Hematopoietic multipotent progenitor cell (in vitro differentiated cells): ENCODE results near the gene LIMS2. TPM values are rescaled to one million over a fixed set of nuclear protein-coding genes. Genes with fewer than 3 reads are reported as not detected.

ENCODE experiments used
- DNase-seq, 3 donors: peaks; one replicate each; pipeline ENCODE4 v3.0.0-alpha.2; 2011 to 2015; ENCODE audit warnings: low read depth in 2 of 3, low spot score in 2 of 3
- total RNA-seq: library from RNA; depleted of rRNA; stranded (reverse); fragments of >200 nt; gene quantifications from one replicate; pipeline ENCODE4 v1.2.3, GENCODE V29; 2012

Gene LIMS2
- total RNA-seq, 1 donor, result 0.27 TPM

DNA sequence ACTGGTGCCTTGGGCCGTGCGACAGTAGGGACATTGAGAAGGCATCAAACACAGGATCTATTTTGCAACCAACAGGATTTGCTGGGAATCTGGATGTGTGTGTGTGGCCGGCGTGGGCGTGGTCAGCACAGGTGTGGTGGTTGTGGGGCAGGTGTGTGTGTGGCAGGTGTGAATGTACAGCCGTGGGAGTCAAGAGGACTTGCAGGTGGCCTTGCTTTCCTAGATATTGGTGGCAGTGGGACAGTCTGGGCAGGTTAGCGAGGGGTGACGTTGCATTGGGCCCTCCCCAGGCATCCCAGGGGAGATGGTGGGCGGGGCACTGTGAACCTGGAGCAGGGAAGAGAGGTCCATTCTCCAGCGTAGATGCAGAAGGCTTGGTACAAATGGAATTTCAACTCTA lies 3.2 kb upstream of the LIMS2 start:
- no peak for DNase-seq

- DNase-seq, result no peak
Observed at GRCh38 chr2:127676906-127677305, 1.6 kb upstream of the LIMS2 start.

DNA sequence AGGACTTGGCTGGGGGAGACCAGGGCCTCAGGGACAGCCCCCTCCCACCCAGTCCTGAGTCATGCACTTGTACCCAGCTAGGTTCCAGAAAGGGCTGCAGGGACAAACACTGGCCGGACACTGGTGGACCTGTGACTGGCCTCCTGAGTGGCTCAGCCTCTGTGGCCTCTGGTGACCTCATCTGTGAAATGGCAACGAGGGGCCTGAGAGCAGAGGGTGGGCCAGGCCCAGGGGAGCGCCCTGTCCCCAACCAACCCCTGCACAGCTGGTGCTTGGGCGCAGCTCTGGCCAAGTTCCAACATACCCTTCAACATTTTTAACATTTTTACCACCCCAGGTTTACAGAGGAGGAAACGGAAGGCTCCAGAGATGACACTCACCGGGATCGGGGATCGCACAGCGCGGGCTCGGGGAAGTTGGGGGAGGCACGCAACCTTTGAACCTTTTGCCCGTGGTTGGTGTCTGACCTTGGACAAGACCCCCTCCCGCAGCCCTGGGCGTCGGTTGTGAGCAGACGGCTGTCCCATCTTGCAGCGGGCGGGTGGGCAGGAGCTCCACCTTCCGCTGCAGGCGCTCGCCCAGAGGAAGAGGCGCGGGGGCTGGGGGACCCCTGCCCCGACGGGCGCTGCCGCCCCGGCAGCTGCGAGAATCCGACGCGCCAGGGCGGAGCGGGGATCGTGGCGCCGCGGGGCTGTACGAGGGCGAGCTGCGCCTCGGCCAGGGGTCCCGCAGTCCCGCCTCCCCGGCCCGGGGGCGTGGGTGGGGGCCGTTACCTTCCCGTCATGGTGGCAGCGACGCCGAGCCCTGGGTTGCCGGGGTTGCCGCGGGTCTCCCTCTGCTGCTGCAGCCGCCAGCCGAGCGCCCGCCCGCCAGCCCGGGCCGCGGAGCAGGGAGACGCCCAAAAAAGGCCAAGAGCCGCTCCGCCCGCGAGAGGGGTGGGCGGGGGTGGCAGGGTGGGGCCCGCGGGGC lies 805 bp downstream of the LIMS2 start:
- peak in 1 of 3 donors; percentile 34 for DNase-seq

DNA sequence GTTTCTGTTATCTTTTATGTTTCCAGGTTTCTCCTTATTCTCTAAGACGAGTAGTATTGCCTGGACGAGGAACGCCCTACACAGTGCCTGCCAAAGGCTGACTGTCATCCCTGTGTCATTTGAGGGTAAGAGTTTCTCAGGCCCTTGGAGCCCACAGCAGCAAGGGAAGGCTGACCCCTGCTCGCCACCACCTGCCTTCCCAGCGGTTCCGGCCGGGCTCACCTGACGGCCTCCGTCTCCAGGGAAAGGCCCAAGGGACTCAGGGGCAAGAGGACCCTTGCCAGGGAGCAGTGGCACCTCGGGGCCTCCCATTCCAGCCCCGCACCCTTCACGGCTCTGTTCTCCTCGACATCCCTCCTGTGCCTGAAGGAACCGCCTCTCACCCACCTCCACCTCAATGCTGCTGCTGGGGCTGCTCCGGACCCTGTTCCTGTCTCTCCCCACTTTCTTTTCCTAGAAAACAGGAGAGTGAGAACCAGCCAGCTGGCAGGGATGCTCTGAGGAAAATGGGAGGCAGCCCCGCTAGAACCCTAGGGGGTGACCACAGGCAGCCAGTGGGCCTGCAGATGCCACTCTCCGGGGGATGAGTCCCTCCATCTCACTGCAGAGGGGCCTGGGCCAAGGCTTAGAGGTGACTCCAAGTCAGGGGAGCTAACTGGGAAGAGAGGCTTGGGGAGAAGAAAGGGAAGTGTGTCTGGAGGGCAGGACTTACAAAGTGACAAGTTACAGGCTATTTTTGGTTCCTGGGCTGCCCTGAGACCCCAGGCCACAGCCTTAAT lies 1.9 kb downstream of the LIMS2 start:
- no peak for DNase-seq

DNA sequence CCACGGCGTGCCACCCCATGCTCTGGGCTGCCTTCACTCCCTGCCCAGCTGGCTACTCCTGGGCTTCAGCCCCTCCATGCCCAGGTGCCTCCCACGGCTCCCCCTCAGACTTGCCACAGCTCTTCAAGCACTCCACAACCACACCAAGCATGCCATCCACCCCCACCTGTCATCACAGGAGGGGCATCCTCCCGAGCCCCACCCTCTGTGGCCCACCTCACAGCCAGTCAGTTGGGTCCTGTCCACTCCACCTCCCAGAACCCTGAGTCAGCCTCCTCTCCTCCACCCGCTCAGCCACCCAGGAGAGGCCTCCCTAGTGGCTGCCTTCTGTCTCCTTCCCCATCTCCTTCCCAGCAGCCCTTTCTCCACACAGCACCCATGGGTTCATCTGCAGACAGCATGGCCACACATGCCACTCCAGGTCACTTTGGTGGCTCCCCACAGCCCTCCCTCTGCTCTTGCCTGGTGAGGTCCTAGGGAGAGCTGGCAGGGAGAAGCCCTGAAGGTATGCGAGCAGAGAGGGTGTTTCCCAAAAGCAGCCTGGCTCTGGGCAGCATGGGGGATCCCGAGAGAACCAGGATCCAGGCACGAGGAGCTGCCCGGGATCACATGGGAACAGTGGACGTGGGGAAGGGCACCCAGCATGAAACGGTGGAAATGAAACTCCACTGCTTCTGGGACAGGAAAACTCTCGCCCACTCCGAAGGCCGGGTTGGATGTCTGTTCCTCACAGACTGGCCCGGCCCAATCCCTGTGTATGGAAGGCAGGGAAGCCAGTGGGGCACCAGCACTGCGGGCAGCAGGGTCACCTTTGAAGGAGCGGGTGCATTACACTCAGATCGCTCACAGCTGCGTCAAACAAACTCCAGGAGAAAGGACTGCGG lies 2.7 kb downstream of the LIMS2 start:
- no peak for DNase-seq

GRCh38 chr2:127671557-127672302 lies 3.6 kb downstream of the LIMS2 start:
- DNase-seq, result no peak

DNA sequence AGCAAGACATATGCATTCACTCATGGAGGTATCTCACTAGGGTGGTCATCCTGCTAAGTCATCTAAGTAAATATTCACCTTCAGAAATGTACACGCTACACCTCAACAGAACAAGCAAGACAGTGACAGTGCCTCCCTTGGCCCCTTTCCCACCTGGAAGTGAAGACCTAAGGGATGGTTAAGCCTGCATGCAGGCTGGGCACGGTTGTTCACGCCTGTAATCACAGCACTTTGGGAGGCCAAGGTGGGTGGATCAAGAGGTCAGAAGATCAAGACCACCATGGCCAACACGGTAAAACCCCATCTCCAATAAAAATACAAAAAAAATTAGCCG lies 4.4 kb downstream of the LIMS2 start:
- no peak for DNase-seq

DNA sequence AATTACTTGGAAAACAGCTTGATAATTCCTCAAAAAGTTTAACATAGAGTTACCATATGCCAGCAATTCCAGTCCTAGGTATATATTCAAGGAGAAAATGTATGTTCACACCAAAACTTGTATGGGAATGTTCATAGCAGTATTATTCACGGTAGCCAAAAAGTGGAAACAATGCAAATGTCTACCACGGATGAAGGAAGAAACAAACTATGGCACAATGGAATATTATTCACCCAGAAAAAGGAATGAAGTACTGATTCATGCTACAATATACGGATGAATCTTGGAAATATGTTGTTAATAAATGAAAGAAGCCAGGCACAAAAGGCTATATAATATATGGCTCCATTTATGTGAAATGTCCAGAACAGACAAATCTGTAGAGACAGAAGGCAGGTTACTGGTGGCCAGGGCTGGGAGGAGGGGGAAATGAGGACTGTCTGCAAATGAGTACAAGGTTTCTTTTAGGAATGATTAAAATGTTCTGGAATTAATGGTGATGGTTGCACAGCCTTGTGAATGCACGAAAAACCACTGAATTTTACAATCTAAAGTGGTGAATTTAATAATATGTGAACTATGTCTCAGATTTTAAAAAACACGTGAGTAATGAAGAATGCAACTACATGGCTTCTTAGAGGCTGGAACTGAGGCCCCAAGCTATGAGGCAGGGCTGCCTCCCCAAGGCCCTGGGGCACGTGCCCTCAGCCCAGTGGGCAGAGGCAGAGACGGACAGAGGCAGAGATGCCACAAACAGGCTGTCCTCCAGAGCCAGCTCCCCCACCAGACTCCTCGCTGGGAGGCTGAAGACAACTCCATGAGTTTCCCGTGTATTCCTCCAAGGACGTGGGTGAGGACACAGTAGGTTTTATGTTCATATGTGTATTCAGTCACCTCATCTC lies 5.0 kb downstream of the LIMS2 start:
- no peak for DNase-seq

DNA sequence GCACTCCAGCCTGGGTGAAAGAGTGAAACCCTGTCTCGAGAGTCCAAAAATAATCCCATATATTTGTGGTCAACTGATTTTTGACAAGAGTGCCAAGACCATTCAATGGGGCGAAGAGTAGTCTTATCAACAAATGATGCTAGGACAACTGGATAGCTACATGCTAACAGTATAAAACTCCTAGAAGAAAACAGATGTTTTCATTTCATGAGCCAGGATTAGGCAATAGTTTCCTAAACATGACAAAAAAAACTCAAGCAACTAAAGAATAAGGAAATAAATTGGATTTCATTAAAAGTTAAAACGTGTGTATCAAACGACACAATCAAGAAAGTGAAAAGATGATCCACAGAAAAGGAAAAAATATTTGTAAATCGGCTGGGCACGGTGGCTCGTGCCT lies 6.3 kb downstream of the LIMS2 start:
- no peak for DNase-seq

GRCh38 chr2:127665267-127665893 lies 9.9 kb downstream of the LIMS2 start:
- no peak for DNase-seq

GRCh38 chr2:127664895-127665225 lies 10.5 kb downstream of the LIMS2 start:
- DNase-seq, result no peak

DNA sequence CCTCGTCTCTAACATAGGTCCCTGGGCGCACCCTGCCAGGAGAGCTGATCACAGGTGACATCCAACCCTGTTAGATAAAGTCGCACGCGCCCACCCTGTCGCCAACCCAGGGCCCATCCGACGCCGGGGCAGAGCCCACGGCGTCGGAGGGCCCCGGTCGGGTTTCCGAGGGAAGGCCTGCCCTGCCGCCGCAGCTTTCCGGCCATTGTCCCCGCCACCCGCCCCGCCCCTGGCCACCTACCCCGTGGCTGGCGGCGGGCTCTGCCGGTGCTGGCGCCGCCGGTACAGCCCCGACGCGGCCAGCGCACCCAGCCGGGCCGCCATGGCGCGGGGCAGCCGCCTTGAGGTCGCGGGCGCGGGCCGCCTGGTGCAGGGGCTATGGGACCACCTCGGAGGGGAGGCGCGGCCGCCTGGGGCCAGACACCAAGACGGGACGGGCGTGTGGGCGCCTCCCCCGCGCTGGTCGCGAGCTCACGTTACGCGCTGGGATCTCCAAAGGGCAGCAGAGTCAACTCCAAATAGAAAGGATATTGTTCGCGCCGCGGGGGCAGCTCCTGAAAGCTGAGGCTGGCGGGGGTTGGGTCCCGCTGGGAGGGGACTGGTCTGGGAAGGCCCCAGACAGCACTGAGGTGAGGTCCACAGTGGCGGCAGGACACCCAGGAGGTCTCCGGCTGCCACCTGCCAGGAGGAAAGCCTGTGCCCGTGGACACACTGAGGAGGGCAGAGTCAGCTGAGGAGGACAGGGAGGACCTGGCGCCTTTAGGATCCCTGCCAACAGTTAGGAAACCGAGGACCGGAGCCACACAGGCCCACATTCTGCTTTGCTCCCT lies 11.1 kb downstream of the LIMS2 start:
- DNase-seq, result no peak

GRCh38 chr2:127663566-127664064 lies 11.7 kb downstream of the LIMS2 start:
- no peak for DNase-seq

DNA sequence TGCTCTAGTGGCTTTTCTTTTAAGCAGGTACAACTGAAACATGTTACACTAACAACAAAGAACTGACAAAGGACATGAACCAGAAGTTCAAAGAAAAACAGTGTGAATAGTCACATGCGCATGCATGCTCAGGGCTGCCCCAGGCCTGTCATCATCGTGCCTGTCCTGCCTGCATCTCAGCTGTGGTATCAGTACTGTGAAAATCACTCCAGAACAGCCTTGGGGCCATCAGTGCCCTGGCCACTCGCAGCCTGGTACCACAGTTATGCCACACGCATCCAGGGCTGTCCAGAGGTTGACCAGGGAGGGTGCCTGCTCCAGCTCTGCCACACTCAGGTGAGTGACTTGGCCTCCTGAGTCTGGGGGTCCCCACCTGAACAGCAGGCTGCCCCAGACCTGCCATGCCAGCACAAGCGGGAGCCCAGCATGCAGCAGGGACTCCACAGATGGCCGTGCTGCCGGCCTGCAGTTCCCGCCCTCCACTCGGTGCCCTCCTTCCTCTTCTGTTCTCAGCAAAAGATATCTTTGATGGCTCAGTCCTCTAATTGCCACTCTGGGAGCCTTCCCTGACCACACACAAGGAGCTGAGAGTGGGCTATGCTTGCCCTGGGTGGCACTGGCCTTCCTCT lies 12.3 kb downstream of the LIMS2 start:
- DNase-seq, result no peak

GRCh38 chr2:127661949-127662510 lies 13.3 kb downstream of the LIMS2 start:
- no peak for DNase-seq

DNA sequence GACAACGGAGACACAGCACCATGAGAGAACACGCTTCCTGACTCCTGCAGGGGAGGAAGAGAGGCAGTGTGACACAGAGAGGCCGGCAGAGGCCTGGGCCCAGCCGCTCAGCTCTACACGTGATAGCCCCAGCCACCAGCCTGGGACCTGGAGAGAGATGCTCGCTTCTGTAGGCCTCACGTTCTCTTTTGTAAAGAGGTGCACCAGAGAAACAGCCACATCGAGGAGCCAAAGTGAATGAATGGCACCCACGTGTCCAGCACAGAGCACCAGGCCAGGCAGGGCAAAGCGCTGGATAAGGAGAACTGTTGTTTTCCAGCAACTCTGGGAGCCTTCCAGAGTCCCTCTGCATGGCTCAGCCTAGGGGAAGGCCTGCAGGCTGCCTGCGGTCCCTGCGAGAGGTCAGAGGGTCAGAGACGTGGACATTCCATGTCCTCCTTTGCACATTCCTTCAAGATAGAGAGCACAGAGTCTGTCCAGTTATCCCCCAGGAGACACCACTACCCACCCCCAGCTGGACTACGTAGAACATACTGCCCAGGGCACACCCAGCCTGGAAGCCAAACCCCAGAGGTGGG lies 14.2 kb downstream of the LIMS2 start:
- DNase-seq, result no peak

- no peak for DNase-seq
Observed at GRCh38 chr2:127660291-127660578, 15.1 kb downstream of the LIMS2 start.
